ENCODE data around the gene ATP6V0B.
A peak's percentile ranks its signal among the peaks of the same experiment; 100 is the strongest.

DNA sequence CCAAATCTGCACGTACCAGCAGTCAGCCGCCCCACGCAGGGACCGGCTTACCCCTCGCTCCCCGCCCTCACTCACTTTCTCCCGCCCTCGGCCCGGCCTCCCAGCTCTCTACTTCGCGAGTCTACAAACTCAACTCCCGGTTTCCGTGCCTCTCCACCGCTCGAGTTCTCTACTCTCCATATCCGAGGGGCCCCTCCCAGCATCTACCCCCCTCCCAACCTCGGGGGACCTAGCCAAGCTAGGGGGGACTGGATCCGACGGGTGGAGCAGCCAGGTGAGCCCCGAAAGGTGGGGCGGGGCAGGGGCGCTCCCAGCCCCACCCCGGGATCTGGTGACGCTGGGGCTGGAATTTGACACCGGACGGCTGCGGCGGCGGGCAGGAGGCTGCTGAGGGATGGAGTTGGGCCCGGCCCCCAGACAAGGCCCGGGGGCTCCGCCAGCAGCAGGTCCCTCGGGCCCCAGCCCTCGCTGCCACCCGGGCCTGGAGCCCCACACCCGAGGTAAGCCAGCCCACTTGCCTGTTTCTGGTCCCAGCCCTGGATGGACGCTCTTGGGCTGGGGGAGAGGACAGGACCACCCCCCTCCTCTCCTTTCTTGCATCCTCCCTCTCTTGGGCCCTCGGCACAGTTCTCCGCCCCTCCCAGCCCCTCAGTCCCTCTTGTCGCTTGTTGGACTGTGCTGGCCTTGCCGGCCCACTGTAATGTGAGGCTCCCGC, 41.2 kb upstream of the ATP6V0B start, which contains the start of gene ARTN:
- TF ChIP-seq CTCF (IDR thresholded peaks at IDR 0.05; ENCODE audit: extremely low read depth in 1 of 2, insufficient read depth in 1 of 2, low read depth in 1 of 2, low read length in 2 of 2) (no peak), MAX (IDR thresholded peaks at IDR 0.05; ENCODE audit: insufficient read depth, insufficient read length) (no peak), POLR2AphosphoS5 (IDR thresholded peaks at IDR 0.05; ENCODE audit: insufficient read depth, low read depth, low read length) (no peak), FOS (IDR thresholded peaks at IDR 0.05; ENCODE audit: borderline replicate concordance, insufficient read depth, low read length) (no peak), EZH2 (IDR thresholded peaks at IDR 0.05; ENCODE audit: borderline replicate concordance, low read depth, low read length, severe bottlenecking) (peak; percentile 46), MYC (IDR thresholded peaks at IDR 0.05; ENCODE audit: low read depth, low read length) (no peak)
